Measurements from ENCODE around the gene SLC8A3. TPM values are rescaled to one million over a fixed set of nuclear protein-coding genes. Genes with fewer than 3 reads are reported as not detected.

Gene SLC8A3
- total RNA-seq, 1 donor from 2014 or later = not detected

- no peaks in the 10 kb centered on the region for H3K9me3 Mint-ChIP-seq (ENCODE audit: unreplicated experiment)
Observed at GRCh38 chr14:69999261-69999674, 189.5 kb downstream of the SLC8A3 start.

GRCh38 chr14:69997849-69998248 lies 190.9 kb downstream of the SLC8A3 start:
- Mint-ChIP-seq H3K27ac (ENCODE audit: unreplicated experiment) (no peak overlapping the region), H3K27me3 (ENCODE audit: unreplicated experiment) (no peaks in the 10 kb centered on the region), H3K4me3 (ENCODE audit: unreplicated experiment) (no peak overlapping the region), H3K36me3 (ENCODE audit: unreplicated experiment) (no peaks in the 10 kb centered on the region), H3K9me3 (ENCODE audit: unreplicated experiment) (no peaks in the 10 kb centered on the region), H3K4me1 (ENCODE audit: unreplicated experiment) (no peaks in the 10 kb centered on the region)
- TF ChIP-seq, protein P1, sequence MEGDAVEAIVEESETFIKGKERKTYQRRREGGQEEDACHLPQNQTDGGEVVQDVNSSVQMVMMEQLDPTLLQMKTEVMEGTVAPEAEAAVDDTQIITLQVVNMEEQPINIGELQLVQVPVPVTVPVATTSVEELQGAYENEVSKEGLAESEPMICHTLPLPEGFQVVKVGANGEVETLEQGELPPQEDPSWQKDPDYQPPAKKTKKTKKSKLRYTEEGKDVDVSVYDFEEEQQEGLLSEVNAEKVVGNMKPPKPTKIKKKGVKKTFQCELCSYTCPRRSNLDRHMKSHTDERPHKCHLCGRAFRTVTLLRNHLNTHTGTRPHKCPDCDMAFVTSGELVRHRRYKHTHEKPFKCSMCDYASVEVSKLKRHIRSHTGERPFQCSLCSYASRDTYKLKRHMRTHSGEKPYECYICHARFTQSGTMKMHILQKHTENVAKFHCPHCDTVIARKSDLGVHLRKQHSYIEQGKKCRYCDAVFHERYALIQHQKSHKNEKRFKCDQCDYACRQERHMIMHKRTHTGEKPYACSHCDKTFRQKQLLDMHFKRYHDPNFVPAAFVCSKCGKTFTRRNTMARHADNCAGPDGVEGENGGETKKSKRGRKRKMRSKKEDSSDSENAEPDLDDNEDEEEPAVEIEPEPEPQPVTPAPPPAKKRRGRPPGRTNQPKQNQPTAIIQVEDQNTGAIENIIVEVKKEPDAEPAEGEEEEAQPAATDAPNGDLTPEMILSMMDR (IDR thresholded peaks at IDR 0.05) = no peak
- DNase-seq (ENCODE audit: extremely low spot score, unreplicated experiment) = no peak

More at GRCh38 chr14:69999261-69999674, 189.5 kb downstream of the SLC8A3 start:
- DNase-seq (ENCODE audit: extremely low spot score, unreplicated experiment) = no peak
- no peaks in the 10 kb centered on the region for H3K27me3 Mint-ChIP-seq (ENCODE audit: unreplicated experiment)
- no peaks in the 10 kb centered on the region for H3K4me1 Mint-ChIP-seq (ENCODE audit: unreplicated experiment)
- no peak overlapping the region for H3K4me3 Mint-ChIP-seq (ENCODE audit: unreplicated experiment)
- TF ChIP-seq, protein P1 (IDR thresholded peaks at IDR 0.05) = no peak
- H3K27ac Mint-ChIP-seq (ENCODE audit: unreplicated experiment) = no peak overlapping the region
- no peaks in the 10 kb centered on the region for H3K36me3 Mint-ChIP-seq (ENCODE audit: unreplicated experiment)

- DNase-seq (ENCODE audit: extremely low spot score, unreplicated experiment) = no peak
- H3K27me3 Mint-ChIP-seq (ENCODE audit: unreplicated experiment) = no peaks in the 10 kb centered on the region
- no peaks in the 10 kb centered on the region for H3K36me3 Mint-ChIP-seq (ENCODE audit: unreplicated experiment)
- H3K4me3 Mint-ChIP-seq (ENCODE audit: unreplicated experiment) = no peak overlapping the region
- no peaks in the 10 kb centered on the region for H3K9me3 Mint-ChIP-seq (ENCODE audit: unreplicated experiment)
- H3K4me1 Mint-ChIP-seq (ENCODE audit: unreplicated experiment) = no peaks in the 10 kb centered on the region
- H3K27ac Mint-ChIP-seq (ENCODE audit: unreplicated experiment) = no peak overlapping the region
- TF ChIP-seq, protein P1 (IDR thresholded peaks at IDR 0.05) = no peak
Observed at GRCh38 chr14:69996216-69996615, 192.5 kb downstream of the SLC8A3 start.

Other genes starting within 250 kb of the SLC8A3 start
- 25.1 and 32.5 TPM in 2 replicates for gene COX16, start 170.7 kb upstream of the SLC8A3 start, total RNA-seq
- 29.5 and 30.8 TPM in 2 replicates for gene SYNJ2BP, start 228.1 kb upstream of the SLC8A3 start, total RNA-seq